ENCODE measurements around the gene WWTR1.

The WWTR1 gene

DNA sequence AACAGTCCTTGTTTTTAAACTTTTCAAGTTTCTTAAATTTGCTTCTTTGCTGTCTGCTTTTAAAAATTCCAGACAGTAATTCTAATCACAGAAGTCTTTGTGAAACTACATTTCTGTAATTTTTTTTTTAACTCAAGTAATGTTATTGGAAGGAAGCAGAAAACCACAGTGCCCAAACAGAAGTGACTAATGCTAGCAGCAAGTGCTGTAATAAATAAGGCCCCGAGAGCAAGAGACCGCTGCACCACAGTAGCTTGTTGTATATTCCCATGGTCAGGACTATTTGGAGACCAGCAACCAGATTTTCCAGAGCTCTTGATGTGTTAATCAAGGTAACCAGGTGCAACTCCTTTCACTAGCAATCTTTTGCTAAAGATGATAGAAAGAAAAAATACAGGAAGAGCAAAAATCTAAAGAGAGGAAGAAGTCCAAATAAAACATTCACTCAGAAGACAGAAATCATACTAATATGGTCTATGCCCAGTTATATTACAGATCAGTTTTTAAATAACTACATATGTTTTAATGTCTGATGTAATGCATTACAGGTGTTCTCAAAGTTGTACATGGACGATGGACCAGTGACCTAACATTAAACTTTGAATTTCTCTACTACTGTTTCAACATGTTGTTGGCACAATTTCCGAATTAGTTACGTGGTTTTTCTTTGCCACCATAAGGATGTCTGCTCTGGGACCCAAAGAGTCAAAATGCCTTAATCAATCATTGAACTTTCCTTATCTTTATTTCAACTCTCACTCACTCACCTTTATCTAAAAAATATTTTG lies 36.4 kb downstream of the WWTR1 start:
- TF ChIP-seq GATA3 (IDR thresholded peaks at IDR 0.05; ENCODE audit: low read depth, low read length): no peak
- no peak for TF ChIP-seq GATA2 (IDR thresholded peaks at IDR 0.05; ENCODE audit: low read depth, low read length)

GRCh38 chr3:149620291-149621020 lies 37.4 kb downstream of the WWTR1 start:
- TF ChIP-seq GATA2 (IDR thresholded peaks at IDR 0.05; ENCODE audit: low read depth, low read length) (no peak), GATA3 (IDR thresholded peaks at IDR 0.05; ENCODE audit: low read depth, low read length) (no peak)

DNA sequence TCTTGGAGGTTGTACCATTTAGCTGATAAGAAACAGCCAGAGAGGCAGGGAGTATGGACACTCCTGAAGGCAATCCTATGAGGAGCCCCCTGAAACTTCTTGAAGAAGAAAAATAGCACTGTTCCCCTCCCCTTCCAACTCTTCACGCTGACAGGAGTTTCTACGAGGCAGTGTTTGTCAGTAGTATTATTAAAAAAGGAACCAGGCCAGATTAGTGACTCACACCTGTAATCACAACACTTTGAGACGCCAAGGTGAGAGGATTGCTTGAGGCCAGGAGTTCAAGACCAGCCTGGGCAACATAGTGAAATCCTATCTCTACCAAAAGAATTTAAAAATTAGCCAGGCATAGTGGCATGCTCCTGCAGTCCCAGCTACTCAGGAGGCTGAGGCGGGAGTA lies 38.7 kb downstream of the WWTR1 start:
- TF ChIP-seq GATA2 (IDR thresholded peaks at IDR 0.05; ENCODE audit: low read depth, low read length) (no peak), GATA3 (IDR thresholded peaks at IDR 0.05; ENCODE audit: low read depth, low read length) (no peak)

- no peak for TF ChIP-seq GATA2 (IDR thresholded peaks at IDR 0.05; ENCODE audit: low read depth, low read length)
- TF ChIP-seq GATA3 (IDR thresholded peaks at IDR 0.05; ENCODE audit: low read depth, low read length): no peak
Observed at GRCh38 chr3:149618151-149619123, 39.4 kb downstream of the WWTR1 start.

GRCh38 chr3:149615731-149616221 lies 42.0 kb downstream of the WWTR1 start:
- TF ChIP-seq GATA2 (IDR thresholded peaks at IDR 0.05; ENCODE audit: low read depth, low read length) (no peak), GATA3 (IDR thresholded peaks at IDR 0.05; ENCODE audit: low read depth, low read length) (no peak)

GRCh38 chr3:149613988-149614387 lies 43.8 kb downstream of the WWTR1 start:
- no peak for TF ChIP-seq GATA3 (IDR thresholded peaks at IDR 0.05; ENCODE audit: low read depth, low read length)
- no peak for TF ChIP-seq GATA2 (IDR thresholded peaks at IDR 0.05; ENCODE audit: low read depth, low read length)

DNA sequence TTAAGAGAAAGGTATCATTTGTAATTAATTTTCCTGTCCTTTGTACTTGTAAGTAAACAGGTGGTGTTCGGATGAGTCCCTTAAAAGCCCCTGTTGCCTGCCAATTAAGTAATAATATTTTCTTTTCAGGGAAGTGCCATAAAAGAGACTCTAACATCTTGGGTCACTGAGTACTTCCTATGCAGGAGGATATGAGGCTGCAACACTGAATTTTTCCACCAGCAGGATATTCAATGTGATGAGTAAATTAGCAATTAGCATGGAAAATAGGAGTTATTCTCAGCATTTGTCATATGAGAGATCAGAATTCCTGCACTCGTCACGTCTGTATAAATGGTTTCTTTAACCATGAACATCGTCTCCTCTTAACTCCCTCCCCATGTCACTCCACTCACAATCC lies 45.4 kb downstream of the WWTR1 start:
- TF ChIP-seq GATA2 (IDR thresholded peaks at IDR 0.05; ENCODE audit: low read depth, low read length): no peak
- TF ChIP-seq GATA3 (IDR thresholded peaks at IDR 0.05; ENCODE audit: low read depth, low read length): no peak

DNA sequence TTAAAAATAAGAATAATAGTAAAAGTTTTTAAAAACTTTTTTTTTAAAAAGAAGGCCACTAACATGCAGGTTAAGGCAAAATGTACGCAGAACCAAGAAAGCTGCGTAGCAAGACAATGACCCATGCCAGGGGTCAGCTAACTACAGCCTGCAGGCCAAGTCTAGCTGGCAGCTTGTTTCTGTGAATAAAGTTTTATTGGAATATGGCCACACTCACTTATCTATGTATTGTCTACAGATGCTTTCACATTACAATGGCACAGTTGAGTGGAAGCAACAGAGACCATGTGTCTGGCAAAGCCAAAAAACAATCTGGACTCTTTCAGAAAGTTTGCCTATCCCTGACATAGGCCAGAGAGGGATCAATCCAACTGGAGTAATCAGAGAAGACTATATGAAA lies 46.7 kb downstream of the WWTR1 start:
- TF ChIP-seq GATA3 (IDR thresholded peaks at IDR 0.05; ENCODE audit: low read depth, low read length) (no peak), GATA2 (IDR thresholded peaks at IDR 0.05; ENCODE audit: low read depth, low read length) (no peak)

DNA sequence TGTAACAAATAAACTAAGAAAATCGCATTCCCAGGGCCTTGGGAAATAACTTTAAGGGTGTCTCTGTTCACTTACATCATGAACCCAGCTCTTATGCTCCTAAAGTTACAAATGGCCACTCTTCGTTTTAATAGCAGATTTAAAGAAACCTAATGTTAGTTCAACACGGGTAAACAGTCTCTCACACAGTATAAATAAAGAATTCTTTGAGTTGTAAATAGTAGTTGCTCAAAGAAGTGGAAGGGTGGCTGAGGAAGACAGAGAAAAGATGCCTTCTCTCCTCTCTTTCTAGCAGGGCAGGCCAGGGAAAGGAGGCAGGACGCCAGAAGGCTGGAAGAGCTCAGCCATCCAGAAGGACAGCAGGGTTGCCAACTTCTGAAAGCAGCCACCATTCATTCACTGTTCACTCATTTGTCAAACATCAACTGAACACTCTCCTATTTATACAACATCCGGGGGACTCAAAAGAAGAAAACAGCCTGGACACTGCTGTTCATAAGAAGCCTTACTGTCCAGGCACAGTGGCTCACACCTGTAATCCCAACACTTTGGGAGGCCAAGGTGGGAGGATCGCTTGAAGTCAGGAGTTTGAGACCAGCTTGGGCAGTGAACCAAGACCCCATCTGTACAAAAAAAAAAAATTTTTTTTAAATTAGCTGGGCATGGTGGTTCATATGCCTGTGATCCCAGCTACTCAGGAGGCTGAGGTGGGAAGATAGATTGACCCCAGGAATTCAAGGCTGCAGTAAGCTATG lies 47.3 kb downstream of the WWTR1 start:
- TF ChIP-seq GATA3 (IDR thresholded peaks at IDR 0.05; ENCODE audit: low read depth, low read length) (no peak), GATA2 (IDR thresholded peaks at IDR 0.05; ENCODE audit: low read depth, low read length) (no peak)

DNA sequence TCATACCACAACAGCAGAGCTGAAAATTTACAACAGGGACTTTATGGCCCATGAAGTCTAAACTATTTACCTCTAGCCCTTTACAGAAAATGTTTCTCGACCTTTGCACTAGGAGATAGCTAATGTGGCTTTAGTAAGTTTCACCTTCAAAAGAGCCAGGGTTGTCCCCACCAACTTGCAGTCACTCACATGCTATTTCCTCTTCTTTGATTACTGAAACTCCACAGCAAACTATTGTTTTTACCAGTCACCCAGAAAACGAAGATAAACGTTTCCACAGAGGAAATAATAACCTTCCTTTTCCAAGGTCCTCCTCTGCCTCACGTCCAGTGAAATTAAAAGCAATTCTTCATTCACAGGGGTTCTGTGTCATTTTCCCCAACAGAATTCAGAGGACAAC lies 48.2 kb downstream of the WWTR1 start:
- TF ChIP-seq GATA2 (IDR thresholded peaks at IDR 0.05; ENCODE audit: low read depth, low read length) (no peak), GATA3 (IDR thresholded peaks at IDR 0.05; ENCODE audit: low read depth, low read length) (no peak)

DNA sequence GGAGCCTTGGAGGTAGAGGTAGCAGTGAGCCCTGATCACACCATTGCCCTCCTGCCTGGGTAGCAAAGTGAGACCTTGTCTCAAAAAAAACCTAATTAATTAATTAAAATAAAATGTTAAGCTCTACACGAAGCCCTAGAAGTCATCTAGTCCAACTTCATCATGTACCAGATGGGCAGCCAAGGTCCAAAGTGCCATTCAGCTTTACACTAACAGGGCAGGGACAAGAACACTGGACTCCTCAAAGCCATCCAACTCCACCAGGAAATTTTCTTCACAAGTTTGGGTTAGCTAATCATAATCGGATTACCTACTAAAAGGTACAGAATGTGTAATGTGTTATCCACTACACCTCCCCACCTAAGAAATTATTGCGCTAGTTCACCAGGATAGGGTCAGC lies 48.8 kb downstream of the WWTR1 start:
- TF ChIP-seq GATA2 (IDR thresholded peaks at IDR 0.05; ENCODE audit: low read depth, low read length) (no peak), GATA3 (IDR thresholded peaks at IDR 0.05; ENCODE audit: low read depth, low read length) (no peak)

- TF ChIP-seq GATA2 (IDR thresholded peaks at IDR 0.05; ENCODE audit: low read depth, low read length) (no peak), GATA3 (IDR thresholded peaks at IDR 0.05; ENCODE audit: low read depth, low read length) (no peak)
Observed at GRCh38 chr3:149605902-149606301, 51.9 kb downstream of the WWTR1 start.
